Cardiac fibroblast (primary cell): ENCODE measurements around the gene CHMP1A.
A peak's percentile ranks its signal among the peaks of the same experiment; 100 is the strongest.

Experiments
- DNase-seq, 2 donors: peaks; one replicate each; pipeline versions ENCODE4 v3.0.0 to v3.0.0-alpha.2; 2010; ENCODE audit warnings: low read depth in 2 of 2
- H3K4me3 ChIP-seq, 2 donors: replicated peaks in 1 of 2; 1 replicate in 1 of 2; 2 replicates in 1 of 2; pipeline ENCODE4 v1.5.1; 2011; ENCODE audit warnings: low read depth in 2 of 2, low read length in 2 of 2, mild to moderate bottlenecking in 2 of 2, moderate library complexity in 1 of 2
- TF ChIP-seq, protein P1 (sequence below): IDR thresholded peaks from one replicate; pipeline ENCODE4 v1.5.1; 2011; ENCODE audit warnings: low read depth, mild to moderate bottlenecking, low read length, inconsistent platforms

CHMP1A gene

DNA sequence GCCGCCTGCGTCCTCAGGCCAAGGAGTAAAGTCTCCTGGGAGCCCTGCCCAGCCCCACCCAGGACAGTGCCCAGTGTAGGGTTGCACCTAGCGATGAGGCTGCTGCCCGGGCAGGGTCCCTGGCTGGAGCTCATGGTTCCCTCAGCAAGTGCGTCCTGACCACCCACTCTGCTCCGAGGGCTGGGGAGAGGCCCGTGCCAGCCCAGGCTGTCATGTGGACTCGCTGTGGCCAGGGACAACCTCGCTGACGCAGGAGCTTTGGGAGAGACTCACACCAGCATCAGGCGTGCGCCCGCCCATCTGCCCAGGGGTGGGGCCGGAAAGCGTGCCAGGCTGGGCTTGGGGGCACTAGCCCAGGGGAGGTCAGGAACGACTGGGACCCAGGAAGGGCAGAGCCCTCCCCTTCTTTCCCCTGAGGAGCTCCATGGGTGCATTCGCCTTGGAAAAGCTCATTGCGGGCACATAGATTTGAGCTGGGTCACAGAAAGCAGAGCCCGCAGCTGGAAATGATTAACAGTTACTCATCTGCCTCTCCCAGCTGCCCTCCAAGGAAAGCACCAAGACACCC, 24.4 kb downstream of the CHMP1A start:
- no peak overlapping the region for H3K4me3 ChIP-seq
- TF ChIP-seq, protein P1, sequence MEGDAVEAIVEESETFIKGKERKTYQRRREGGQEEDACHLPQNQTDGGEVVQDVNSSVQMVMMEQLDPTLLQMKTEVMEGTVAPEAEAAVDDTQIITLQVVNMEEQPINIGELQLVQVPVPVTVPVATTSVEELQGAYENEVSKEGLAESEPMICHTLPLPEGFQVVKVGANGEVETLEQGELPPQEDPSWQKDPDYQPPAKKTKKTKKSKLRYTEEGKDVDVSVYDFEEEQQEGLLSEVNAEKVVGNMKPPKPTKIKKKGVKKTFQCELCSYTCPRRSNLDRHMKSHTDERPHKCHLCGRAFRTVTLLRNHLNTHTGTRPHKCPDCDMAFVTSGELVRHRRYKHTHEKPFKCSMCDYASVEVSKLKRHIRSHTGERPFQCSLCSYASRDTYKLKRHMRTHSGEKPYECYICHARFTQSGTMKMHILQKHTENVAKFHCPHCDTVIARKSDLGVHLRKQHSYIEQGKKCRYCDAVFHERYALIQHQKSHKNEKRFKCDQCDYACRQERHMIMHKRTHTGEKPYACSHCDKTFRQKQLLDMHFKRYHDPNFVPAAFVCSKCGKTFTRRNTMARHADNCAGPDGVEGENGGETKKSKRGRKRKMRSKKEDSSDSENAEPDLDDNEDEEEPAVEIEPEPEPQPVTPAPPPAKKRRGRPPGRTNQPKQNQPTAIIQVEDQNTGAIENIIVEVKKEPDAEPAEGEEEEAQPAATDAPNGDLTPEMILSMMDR = no peak
- peak in 1 of 2 donors; percentile 78 for DNase-seq

DNA sequence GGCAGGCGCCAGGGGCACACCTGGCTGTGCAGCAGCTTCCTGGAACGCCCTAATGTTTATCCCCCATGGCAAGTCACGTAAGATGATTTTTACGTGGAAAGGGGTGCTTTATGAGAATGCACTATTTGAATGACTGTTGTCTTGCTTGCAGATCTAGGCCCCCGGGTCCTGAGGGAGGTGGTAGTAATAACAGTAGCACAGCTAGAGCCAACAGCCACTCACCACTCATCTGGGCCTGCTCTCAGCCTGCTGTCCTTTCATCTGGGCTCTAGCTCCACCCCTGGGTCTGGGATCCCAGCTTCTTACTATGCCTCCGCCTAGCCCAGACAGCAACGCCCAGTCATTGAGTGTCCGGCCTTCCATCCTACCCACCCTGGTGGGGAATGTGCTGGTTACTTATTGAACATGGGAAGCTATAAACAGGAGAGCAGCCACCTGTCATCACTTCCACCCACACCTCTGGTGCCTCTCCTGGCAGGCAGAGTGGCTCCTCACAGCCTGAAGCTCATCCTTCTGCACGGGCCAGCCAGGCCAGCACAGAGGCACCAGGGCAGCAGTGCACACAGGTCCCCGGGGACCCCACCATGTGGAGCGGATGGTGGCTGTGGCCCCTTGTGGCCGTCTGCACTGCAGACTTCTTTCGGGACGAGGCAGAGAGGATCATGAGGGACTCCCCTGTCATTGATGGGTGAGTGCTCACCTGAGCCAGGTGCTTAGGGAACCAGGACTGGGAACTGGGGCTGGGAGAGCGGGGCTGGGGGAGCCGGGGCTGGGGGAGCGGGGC, 27.5 kb downstream of the CHMP1A start:
- no peak for DNase-seq
- H3K4me3 ChIP-seq = no peak overlapping the region
- TF ChIP-seq, protein P1 = no peak

DNA sequence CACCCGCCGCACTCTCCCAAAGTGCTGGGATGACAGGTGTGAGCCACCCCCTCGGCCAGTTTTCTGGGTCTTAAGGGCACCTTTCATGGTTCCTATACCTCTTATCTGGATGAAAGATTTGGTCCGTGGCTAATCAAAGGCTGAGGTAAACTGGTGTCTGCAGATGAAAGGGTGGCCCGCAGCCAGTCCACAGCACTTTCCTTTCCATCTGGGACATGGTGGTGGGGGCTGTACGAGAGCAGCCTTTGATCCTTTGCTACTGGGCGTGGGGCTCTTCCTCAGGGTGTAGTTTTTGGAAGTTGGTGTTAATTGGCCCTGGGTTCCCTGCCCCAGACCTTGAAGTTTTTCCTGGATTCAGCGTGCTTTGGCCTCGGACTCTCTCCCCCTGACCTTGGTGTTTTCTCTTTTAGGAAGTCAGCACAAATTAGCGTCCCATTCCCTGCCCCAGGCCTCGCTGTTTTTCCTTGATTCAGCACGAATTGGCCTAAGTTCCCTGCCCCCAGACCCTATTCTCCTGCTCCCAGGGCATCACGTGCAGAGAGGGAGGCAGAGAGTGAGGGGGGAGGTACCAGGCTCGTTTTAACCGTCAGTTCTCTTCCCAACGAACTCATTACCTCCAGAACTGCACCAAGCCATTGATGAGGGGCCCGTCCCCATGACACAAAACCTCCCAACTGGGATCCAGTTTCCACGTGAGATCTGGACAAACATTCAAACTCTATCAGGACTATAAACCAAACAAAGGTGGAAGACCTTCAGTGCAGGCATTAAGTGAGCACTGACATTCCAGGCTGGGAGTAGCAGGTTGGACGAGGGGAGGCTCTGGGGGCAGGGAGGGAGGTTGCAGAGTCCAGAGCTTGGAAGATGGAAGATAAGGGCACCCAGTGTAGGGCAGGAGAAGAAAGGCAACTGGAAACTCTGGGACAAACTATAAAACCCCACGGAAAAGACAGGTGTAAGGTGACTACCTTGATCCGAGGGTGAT, 32.4 kb downstream of the CHMP1A start:
- no peak for DNase-seq
- TF ChIP-seq, protein P1 = no peak

DNA sequence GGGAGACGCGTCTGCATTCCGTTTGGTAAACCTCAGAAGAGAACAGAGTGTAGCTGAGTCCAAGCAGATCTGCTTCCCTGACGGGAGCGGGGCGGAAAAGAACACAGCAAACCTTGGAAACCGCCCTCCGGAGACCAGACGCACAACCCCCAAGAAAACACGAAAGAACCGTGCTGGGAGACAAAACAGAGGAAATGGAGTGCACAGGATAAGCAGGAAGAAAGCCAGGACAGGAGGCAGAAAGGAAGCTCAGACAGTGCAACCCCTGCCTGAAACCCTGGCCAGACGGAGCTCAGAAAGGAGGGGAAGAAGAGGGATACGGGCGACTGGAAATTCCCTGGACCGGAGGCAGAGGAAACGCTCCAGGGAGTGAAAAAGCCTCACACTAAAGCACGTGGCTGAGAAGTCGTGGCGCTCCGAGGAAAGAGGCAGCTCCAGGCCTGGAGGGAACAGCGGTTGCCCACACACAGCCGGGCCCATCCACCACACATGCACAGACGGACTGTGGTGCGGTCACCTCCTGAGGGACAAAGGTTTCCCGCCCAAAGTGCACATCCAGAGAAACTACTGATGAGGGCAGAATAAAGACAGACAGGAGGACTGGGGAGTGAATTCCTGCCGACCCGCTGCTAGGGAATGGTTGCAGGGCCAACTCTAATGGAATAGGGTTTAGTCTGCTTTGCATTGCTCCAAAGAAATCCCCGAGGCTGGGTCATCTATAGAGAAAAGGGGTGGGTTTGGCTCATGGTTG, 33.8 kb downstream of the CHMP1A start:
- H3K4me3 ChIP-seq = no peak overlapping the region
- TF ChIP-seq, protein P1 = no peak
- DNase-seq = peak; percentile 44 to 55

More for the DNA sequence above, 32.4 kb downstream of the CHMP1A start:
- H3K4me3 ChIP-seq = no peak overlapping the region

DNA sequence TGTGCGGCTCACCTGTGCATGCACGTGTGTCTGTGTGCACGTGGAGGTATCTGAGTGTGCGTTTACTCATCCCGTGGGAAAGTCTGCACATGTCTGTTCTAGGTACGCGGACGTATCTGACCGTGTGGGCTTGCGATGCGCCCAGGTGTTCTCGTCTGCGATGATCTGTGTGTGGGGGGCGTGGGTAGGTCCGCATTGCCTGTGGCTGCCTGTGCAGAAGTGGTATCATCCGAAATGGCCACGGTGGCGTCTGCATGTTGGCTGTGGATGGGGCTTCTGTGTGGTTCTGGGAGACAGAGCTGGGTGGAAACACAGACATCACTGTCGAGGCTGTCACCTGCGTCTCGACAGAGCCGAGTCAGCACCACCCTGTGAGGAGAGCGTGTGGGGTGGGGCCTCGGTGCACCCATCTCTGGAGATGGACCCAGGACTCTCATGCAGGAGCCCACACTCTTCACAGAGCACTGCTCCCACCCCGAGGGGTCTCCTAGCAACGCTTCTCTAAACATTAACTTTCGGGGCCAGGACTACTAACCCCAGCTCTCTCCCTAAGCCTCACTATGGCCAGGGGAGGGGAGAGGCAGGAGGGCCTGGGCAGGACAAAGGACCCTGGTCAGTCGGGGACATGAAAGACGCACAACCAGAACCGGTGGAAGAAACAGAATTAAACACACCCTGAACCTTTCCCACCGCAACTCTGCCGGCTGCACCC, 35.7 kb downstream of the CHMP1A start:
- no peak for DNase-seq
- TF ChIP-seq, protein P1 = no peak
- no peak overlapping the region for H3K4me3 ChIP-seq
